Type B pancreatic cell (in vitro differentiated cells): ENCODE measurements around the gene RXFP3. TPM values are rescaled to one million over a fixed set of nuclear protein-coding genes. Genes with fewer than 3 reads are reported as not detected.
A peak's percentile ranks its signal among the peaks of the same experiment; 100 is the strongest.
"Not testable (repeated sequence)": the region's sequence is repeated elsewhere in the genome, so short reads cannot be mapped to it uniquely, and the experiment has no call there.

ENCODE experiments used
- DNase-seq: peaks from one replicate; pipeline ENCODE4 v3.0.0; 2021; ENCODE audit warnings: mixed read lengths; ENCODE audit not compliant: unreplicated experiment; ENCODE audit errors: extremely low spot score
- H3K27ac Mint-ChIP-seq: 2 replicates; pipeline ENCODE4 v1.8.0; 2021; ENCODE audit warnings: mild to moderate bottlenecking, mixed read lengths
- H3K27me3 Mint-ChIP-seq: 2 replicates; pipeline ENCODE4 v1.8.0; 2021; ENCODE audit warnings: mixed read lengths
- H3K36me3 Mint-ChIP-seq: 2 replicates; pipeline ENCODE4 v1.8.0; 2021; ENCODE audit warnings: mixed read lengths
- H3K4me1 Mint-ChIP-seq: one replicate; pipeline ENCODE4 v1.8.0; 2021; ENCODE audit warnings: mixed read lengths; ENCODE audit not compliant: unreplicated experiment
- H3K4me3 Mint-ChIP-seq: 2 replicates; pipeline ENCODE4 v1.8.0; 2021; ENCODE audit warnings: mild to moderate bottlenecking, mixed read lengths
- H3K9me3 Mint-ChIP-seq: 2 replicates; pipeline ENCODE4 v1.8.0; 2021; ENCODE audit warnings: mixed read lengths
- CTCF ChIP-seq: fragments of 200-600 bp; sonication (generic); conservative IDR thresholded peaks from 2 replicates; pipeline ENCODE4 v1.5.0; 2021; ENCODE audit warnings: antibody characterized with exemption, mild to moderate bottlenecking
- total RNA-seq: library from RNA; stranded (reverse); gene quantifications from 2 replicates; pipeline ENCODE4 v1.2.1, GENCODE V29; 2021; ENCODE audit warnings: low replicate concordance

RXFP3 gene
- total RNA-seq, 1 donor from 2014 or later = 0.31 TPM

GRCh38 chr5:33905381-33905780, 30.8 kb upstream of the RXFP3 start:
- H3K27ac Mint-ChIP-seq = no peak overlapping the region
- no peak overlapping the region for H3K4me3 Mint-ChIP-seq
- H3K27me3 Mint-ChIP-seq = no peaks in the 10 kb centered on the region
- H3K4me1 Mint-ChIP-seq = peaks cover 4% of the 10 kb centered on the region
- H3K36me3 Mint-ChIP-seq = peaks cover 8% of the 10 kb centered on the region
- TF ChIP-seq CTCF = no peak
- no peak for DNase-seq
- H3K9me3 Mint-ChIP-seq = peaks cover 14% of the 10 kb centered on the region

GRCh38 chr5:33906248-33906647, 29.9 kb upstream of the RXFP3 start:
- not testable (repeated sequence) for DNase-seq, H3K4me3 Mint-ChIP-seq, H3K27ac Mint-ChIP-seq, H3K4me1 Mint-ChIP-seq, H3K36me3 Mint-ChIP-seq, H3K27me3 Mint-ChIP-seq
- peaks cover 14% of the 10 kb centered on the region for H3K9me3 Mint-ChIP-seq

DNA sequence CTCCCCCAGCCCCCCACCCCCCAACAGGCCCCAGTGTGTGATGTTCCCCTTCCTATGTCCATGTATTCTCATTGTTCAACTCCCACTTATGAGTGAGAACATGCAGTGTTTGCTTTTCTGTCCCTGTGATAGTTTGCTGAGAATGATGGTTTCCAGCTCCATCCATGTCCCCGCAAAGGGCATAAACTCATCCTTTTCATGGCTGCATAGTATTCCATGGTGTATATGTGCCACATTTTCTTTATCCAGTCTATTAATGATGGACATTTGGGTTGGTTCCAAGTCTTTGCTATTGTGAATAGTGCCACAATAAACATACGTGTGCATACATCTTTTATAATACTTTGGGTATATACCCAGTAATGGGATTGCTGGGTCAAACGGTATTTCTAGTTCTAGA, 21.3 kb upstream of the RXFP3 start:
- H3K4me1 Mint-ChIP-seq, DNase-seq, H3K4me3 Mint-ChIP-seq, H3K27ac Mint-ChIP-seq, H3K36me3 Mint-ChIP-seq, H3K27me3 Mint-ChIP-seq: not testable (repeated sequence)
- H3K9me3 Mint-ChIP-seq = peaks cover 28% of the 10 kb centered on the region

DNA sequence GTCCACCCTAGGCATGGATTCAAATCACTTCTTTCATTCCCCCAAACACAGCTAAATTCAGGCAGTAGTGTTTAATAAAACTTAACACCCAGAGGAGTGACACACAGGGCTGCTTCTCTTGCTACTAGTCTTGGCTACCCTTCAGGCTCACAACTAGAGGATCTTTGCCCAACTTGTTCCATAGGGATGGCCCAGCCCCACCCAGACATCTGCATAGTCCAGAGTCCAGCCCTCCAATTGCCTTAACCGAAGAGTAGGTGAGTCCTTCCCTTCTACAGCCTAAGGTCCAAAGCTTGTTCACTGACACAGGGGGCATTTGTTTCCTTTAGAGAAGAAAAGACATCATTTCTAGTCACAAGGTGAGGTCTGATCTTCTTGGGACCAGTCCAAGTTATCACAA, 15.2 kb upstream of the RXFP3 start:
- Mint-ChIP-seq H3K9me3 (peaks cover 13% of the 10 kb centered on the region), H3K27ac (no peak overlapping the region), H3K36me3 (no peaks in the 10 kb centered on the region), H3K4me3 (no peak overlapping the region), H3K4me1 (peaks cover 3% of the 10 kb centered on the region), H3K27me3 (no peaks in the 10 kb centered on the region)
- no peak for TF ChIP-seq CTCF
- DNase-seq = no peak

DNA sequence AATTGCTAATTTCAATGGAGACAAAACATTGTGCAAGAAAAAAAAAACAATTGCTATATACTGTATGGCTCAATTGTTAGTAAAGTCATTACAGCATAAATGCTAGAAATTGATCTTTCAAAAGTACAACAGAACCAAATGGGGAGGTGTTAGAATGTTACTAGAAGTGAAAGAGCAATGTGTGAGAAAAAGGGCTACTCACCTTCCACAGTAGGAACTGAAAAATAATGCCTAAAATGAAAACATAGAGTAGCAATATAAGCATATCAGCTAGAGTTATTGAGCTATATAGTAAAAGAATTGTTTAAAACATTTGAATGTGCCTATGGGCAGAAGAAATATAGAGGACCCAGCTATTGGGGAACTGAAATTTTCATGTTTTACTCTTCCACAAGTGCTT, 10.9 kb upstream of the RXFP3 start:
- H3K4me1 Mint-ChIP-seq = peaks cover 18% of the 10 kb centered on the region
- no peak for DNase-seq
- no peaks in the 10 kb centered on the region for H3K27me3 Mint-ChIP-seq
- H3K36me3 Mint-ChIP-seq = no peaks in the 10 kb centered on the region
- peaks cover 4% of the 10 kb centered on the region for H3K9me3 Mint-ChIP-seq
- H3K4me3 Mint-ChIP-seq = no peak overlapping the region
- H3K27ac Mint-ChIP-seq = no peak overlapping the region
- no peak for TF ChIP-seq CTCF

- Mint-ChIP-seq H3K4me1 (peaks cover 18% of the 10 kb centered on the region), H3K36me3 (no peaks in the 10 kb centered on the region), H3K27me3 (no peaks in the 10 kb centered on the region), H3K27ac (peak overlapping the region; percentile 73), H3K4me3 (peak overlapping the region; percentile 64), H3K9me3 (peaks cover 4% of the 10 kb centered on the region)
- no peak for DNase-seq
- TF ChIP-seq CTCF = no peak
Measured at GRCh38 chr5:33927685-33928084, 8.5 kb upstream of the RXFP3 start.

DNA sequence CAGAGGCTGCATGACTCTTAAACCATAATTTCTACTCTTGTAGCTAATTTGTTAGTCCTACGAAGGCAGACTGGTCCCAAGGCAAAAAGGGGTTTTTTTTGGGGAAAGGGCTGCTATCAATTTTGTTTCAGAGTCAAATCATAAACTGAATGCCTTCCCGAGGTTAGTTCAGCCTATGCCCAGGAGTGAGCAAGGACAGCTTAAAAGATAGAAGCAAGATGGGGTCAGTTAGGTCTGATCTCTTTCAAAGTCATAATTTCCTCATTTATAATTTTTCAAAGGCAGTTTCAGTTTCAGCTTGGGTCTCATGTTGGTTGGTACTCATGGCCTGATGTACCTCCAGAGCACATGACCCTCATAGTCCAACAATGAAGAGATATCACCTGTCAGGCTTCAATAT, 7.9 kb upstream of the RXFP3 start:
- Mint-ChIP-seq H3K27me3 (no peaks in the 10 kb centered on the region), H3K36me3 (no peaks in the 10 kb centered on the region), H3K4me1 (peaks cover 18% of the 10 kb centered on the region), H3K9me3 (peaks cover 4% of the 10 kb centered on the region), H3K4me3 (peak overlapping the region; percentile 64), H3K27ac (peak overlapping the region; percentile 73)
- DNase-seq = no peak
- TF ChIP-seq CTCF = no peak
